HFFc6 (cell line): ENCODE data around the gene KRTAP10-7. TPM values are rescaled to one million over a fixed set of nuclear protein-coding genes. Genes with fewer than 3 reads are reported as not detected.
"Not testable (repeated sequence)": the region's sequence is repeated elsewhere in the genome, so short reads cannot be mapped to it uniquely, and the experiment has no call there.

ENCODE experiments used
- DNase-seq: peaks from one replicate; pipeline ENCODE4 v3.0.0-alpha.2; 2018
- H3K27ac Mint-ChIP-seq: 2 replicates; pipeline ENCODE4 v1.8.0; 2020; ENCODE audit warnings: mild to moderate bottlenecking, mixed read lengths
- H3K27me3 Mint-ChIP-seq: 2 replicates; pipeline ENCODE4 v1.8.0; 2021; ENCODE audit warnings: mild to moderate bottlenecking, moderate library complexity, mixed read lengths; ENCODE audit not compliant: insufficient read depth
- H3K36me3 Mint-ChIP-seq: 2 replicates; pipeline ENCODE4 v1.8.0; 2021; ENCODE audit warnings: low read depth, mixed read lengths
- H3K4me1 Mint-ChIP-seq: 2 replicates; pipeline ENCODE4 v1.8.0; 2020; ENCODE audit warnings: low read depth, mixed read lengths
- H3K4me3 Mint-ChIP-seq: 2 replicates; pipeline ENCODE4 v1.8.0; 2020; ENCODE audit warnings: mild to moderate bottlenecking, moderate library complexity, mixed read lengths
- H3K9me3 Mint-ChIP-seq: 2 replicates; pipeline ENCODE4 v1.8.0; 2020; ENCODE audit warnings: mild to moderate bottlenecking, mixed read lengths
- total RNA-seq, 6 experiments: library from RNA; stranded (reverse); fragmentation: NEBNext Ultra II Directional; extraction: Animal tissue kit (Norgen Biotek cat#: 25700); gene quantifications; 2 replicates in 1 of 6; 3 replicates in 5 of 6; pipeline ENCODE4 v1.2.3, GENCODE V29; 2021
- TF ChIP-seq, protein P1 (sequence below): fragments of 200-600 bp; sonication (generic); IDR thresholded peaks from 2 replicates; pipeline ENCODE4 v1.5.0; 2021; ENCODE audit warnings: antibody characterized with exemption, mild to moderate bottlenecking

Gene KRTAP10-7
- total RNA-seq, 6 experiments from 2014 or later = not detected

DNA sequence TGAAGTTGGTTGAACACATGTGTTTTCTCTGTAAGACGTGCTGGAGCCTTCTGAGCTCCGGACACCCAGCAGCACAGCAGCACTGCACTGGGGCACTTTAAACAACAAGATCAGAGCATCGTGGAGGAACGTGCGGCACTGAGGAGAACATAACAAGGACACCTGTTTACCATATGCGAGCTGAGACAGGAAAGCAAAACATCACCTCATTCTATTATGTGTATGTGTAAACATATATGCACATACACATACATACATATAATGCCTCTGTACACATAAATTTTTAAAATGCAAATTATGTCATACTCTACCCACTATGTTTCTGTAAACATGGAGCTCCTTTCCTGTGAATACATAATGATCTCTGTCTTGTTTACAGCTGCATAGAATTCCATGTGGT is 4.9 kb upstream of the KRTAP10-7 start:
- Mint-ChIP-seq H3K9me3 (no peaks in the 10 kb centered on the region; the same call in none of the 2 replicates), H3K27me3 (peaks cover 14% of the 10 kb centered on the region), H3K4me3 (no peak overlapping the region), H3K36me3 (no peaks in the 10 kb centered on the region), H3K27ac (no peak overlapping the region), H3K4me1 (peaks cover 9% of the 10 kb centered on the region; the same call in 1 of the 2 replicates)
- TF ChIP-seq, protein P1, sequence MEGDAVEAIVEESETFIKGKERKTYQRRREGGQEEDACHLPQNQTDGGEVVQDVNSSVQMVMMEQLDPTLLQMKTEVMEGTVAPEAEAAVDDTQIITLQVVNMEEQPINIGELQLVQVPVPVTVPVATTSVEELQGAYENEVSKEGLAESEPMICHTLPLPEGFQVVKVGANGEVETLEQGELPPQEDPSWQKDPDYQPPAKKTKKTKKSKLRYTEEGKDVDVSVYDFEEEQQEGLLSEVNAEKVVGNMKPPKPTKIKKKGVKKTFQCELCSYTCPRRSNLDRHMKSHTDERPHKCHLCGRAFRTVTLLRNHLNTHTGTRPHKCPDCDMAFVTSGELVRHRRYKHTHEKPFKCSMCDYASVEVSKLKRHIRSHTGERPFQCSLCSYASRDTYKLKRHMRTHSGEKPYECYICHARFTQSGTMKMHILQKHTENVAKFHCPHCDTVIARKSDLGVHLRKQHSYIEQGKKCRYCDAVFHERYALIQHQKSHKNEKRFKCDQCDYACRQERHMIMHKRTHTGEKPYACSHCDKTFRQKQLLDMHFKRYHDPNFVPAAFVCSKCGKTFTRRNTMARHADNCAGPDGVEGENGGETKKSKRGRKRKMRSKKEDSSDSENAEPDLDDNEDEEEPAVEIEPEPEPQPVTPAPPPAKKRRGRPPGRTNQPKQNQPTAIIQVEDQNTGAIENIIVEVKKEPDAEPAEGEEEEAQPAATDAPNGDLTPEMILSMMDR = no peak
- DNase-seq = no peak

DNA sequence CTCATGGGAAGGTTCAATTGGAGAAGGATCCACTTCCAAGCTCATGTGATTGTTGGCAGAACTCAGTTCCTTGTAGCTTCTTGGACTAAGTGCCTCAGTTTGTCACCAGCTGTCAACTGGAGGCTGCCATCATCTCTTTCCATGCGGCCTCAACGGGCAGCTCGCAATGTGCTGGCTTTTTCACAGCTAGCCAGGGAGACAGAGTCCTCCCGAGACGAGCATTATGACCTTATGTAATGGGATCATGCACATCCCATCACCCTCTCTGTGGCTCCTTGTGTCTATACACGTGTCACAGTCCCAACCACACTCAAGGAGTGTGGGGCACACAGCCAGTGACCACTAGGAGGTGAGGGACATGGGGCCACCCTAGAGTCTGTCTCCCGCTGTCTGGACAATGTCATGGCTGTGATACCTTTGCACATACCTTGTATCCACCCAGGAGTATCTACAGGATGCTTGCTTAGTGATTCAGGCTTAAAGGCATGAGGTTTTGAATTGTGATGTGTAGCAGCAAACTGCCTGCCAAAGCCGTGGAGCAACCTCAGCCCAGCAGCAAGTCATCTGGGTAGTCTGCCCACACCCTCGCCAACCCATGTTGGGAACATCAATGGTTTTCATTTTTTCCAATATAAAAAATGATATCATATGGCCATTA is 4.2 kb upstream of the KRTAP10-7 start:
- H3K4me1 Mint-ChIP-seq = peaks cover 9% of the 10 kb centered on the region; the same call in 1 of the 2 replicates
- TF ChIP-seq, protein P1 = 0 out of 2 replicates have a peak, but pooled peaks have one; percentile 9
- H3K36me3 Mint-ChIP-seq = no peaks in the 10 kb centered on the region
- DNase-seq = no peak
- H3K9me3 Mint-ChIP-seq = no peaks in the 10 kb centered on the region; the same call in none of the 2 replicates
- no peak overlapping the region for H3K27ac Mint-ChIP-seq
- no peak overlapping the region for H3K4me3 Mint-ChIP-seq
- H3K27me3 Mint-ChIP-seq = peaks cover 16% of the 10 kb centered on the region

DNA sequence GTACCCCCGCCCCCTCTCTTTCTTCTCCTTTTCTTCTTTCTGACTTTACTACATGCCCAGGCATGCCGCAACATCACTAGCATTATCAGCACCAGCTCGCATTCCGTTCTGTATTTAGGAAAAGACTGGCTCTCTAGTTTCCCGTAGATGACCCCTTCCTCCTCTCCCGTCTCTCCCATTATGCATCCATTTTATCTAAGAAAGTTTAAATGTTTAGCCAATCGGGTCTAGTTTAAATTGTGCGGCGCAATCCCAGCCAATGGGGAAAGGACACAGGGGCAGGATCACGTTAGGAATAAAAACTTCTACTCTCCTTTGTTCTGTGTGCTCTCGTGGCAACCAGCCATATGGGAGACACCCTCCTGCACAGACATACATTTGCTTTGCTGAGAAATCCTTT is 2.3 kb upstream of the KRTAP10-7 start:
- H3K4me1 Mint-ChIP-seq = peaks cover 9% of the 10 kb centered on the region; the same call in 1 of the 2 replicates

DNA sequence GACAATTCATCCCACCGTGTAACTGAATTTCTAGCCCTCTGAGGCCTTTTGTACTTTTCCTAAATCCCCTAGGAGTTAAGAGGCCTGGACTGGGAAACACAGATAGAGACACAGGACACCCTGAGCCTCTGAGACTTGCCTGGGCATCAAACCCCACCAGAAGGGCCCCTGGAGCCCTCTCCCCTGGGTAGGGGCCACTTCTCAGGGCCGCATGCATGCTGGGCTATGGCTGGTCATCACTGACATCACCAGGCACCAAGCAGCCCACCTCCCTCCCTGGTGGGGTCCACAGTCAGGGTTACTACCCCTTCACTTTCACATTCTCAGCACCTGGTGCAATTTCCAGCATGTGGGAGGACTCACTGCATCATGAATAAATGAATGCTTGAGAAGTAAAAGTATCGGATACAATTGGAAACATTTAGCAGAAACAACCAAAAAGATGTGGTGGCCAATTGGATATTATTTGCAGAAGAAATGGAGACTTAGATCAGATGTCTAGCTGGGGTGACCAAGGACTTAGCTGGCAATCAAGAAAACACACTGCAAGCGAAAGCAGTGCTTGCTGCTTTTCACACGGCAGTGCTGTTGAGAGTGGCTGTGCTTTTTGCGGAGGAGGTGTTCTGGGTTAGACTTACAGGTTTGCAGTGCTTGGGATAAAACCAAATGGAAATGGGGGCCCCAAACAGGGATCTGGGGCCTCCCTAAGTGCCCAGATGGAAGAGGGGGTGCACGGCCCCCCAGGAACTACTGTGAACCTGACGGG is 950 bp upstream of the KRTAP10-7 start:
- H3K4me3 Mint-ChIP-seq = no peak overlapping the region
- TF ChIP-seq, protein P1 = no peak
- H3K27ac Mint-ChIP-seq = no peak overlapping the region
- H3K4me1 Mint-ChIP-seq = no peaks in the 10 kb centered on the region; the same call in 1 of the 2 replicates
- H3K9me3 Mint-ChIP-seq = no peaks in the 10 kb centered on the region; the same call in none of the 2 replicates
- no peak for DNase-seq
- peaks cover 21% of the 10 kb centered on the region for H3K27me3 Mint-ChIP-seq
- no peaks in the 10 kb centered on the region for H3K36me3 Mint-ChIP-seq

More for the DNA sequence above, 2.3 kb upstream of the KRTAP10-7 start:
- TF ChIP-seq, protein P1 = no peak
- Mint-ChIP-seq H3K4me3 (no peak overlapping the region), H3K27ac (no peak overlapping the region), H3K36me3 (no peaks in the 10 kb centered on the region), H3K27me3 (peaks cover 19% of the 10 kb centered on the region), H3K9me3 (no peaks in the 10 kb centered on the region; the same call in none of the 2 replicates)
- no peak for DNase-seq

DNA sequence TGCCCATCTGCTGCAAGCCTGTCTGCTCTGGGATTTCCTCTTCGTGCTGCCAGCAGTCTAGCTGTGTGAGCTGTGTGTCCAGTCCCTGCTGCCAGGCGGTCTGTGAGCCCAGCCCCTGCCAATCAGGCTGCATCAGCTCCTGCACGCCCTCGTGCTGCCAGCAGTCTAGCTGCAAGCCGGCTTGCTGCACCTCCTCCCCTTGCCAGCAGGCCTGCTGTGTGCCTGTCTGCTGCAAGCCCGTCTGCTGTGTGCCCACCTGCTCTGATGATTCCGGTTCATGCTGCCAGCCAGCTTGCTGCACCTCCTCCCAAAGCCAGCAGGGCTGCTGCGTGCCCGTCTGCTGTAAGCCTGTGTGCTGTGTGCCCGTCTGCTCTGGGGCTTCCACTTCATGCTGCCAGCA is 694 bp downstream of the KRTAP10-7 start:
- not testable (repeated sequence) for H3K27ac Mint-ChIP-seq, H3K4me1 Mint-ChIP-seq, DNase-seq, H3K4me3 Mint-ChIP-seq, H3K36me3 Mint-ChIP-seq, H3K9me3 Mint-ChIP-seq
- TF ChIP-seq, protein P1 = peak; percentile 5; the same call in 1 of the 2 replicates
- H3K27me3 Mint-ChIP-seq = peaks cover 15% of the 10 kb centered on the region
